Measurements from ENCODE around the gene ADAMTS18.

The ADAMTS18 gene

GRCh38 chr16:77430787-77431585 is 3.8 kb downstream of the ADAMTS18 start:
- no peaks in the 10 kb centered on the region for H3K36me3 ChIP-seq (ENCODE audit: insufficient read depth, low read length)
- no peaks in the 10 kb centered on the region for H4K20me1 ChIP-seq (ENCODE audit: insufficient read depth, low read length)
- H3K27ac ChIP-seq (ENCODE audit: low read length), result no peak overlapping the region
- H3K4me3 ChIP-seq (ENCODE audit: low read depth in 1 of 2, low read length in 2 of 2), result no peak overlapping the region
- no peak overlapping the region for H3K4me2 ChIP-seq (ENCODE audit: insufficient read depth, low read length)
- no peak overlapping the region for H2AFZ ChIP-seq (ENCODE audit: low read depth, low read length)
- no peak for TF ChIP-seq EZH2 (IDR thresholded peaks at IDR 0.05; ENCODE audit: borderline replicate concordance, low read depth, low read length, severe bottlenecking)
- TF ChIP-seq CTCF (IDR thresholded peaks at IDR 0.05; ENCODE audit: borderline replicate concordance, extremely low read depth, low read length, poor library complexity, severe bottlenecking), result no peak
- ATAC-seq (ENCODE audit: insufficient read depth, low read depth) (no peak), DNase-seq (no peak)
- no peaks in the 10 kb centered on the region for H3K79me2 ChIP-seq (ENCODE audit: insufficient read depth, low read length)
- no peaks in the 10 kb centered on the region for H3K4me1 ChIP-seq (ENCODE audit: insufficient read depth, low read length)
- H3K27me3 ChIP-seq (ENCODE audit: insufficient read depth, low read length, poor library complexity), result peaks cover 15% of the 10 kb centered on the region
- no peaks in the 10 kb centered on the region for H3K9me3 ChIP-seq (ENCODE audit: insufficient read depth, low read length, severe bottlenecking)
- no peak overlapping the region for H3K9ac ChIP-seq (ENCODE audit: low read depth, low read length)

- no peaks in the 10 kb centered on the region for H3K79me2 ChIP-seq (ENCODE audit: insufficient read depth, low read length)
- DNase-seq, result no peak
- H3K9me3 ChIP-seq (ENCODE audit: insufficient read depth, low read length, severe bottlenecking), result no peaks in the 10 kb centered on the region
- H3K27ac ChIP-seq (ENCODE audit: low read length), result no peak overlapping the region
- ATAC-seq (ENCODE audit: insufficient read depth, low read depth), result no peak
- peaks cover 15% of the 10 kb centered on the region for H3K27me3 ChIP-seq (ENCODE audit: insufficient read depth, low read length, poor library complexity)
- no peaks in the 10 kb centered on the region for H3K36me3 ChIP-seq (ENCODE audit: insufficient read depth, low read length)
- no peak overlapping the region for H3K9ac ChIP-seq (ENCODE audit: low read depth, low read length)
- H2AFZ ChIP-seq (ENCODE audit: low read depth, low read length), result no peak overlapping the region
- no peaks in the 10 kb centered on the region for H4K20me1 ChIP-seq (ENCODE audit: insufficient read depth, low read length)
- H3K4me1 ChIP-seq (ENCODE audit: insufficient read depth, low read length), result no peaks in the 10 kb centered on the region
- no peak overlapping the region for H3K4me3 ChIP-seq (ENCODE audit: low read depth in 1 of 2, low read length in 2 of 2)
- H3K4me2 ChIP-seq (ENCODE audit: insufficient read depth, low read length), result no peak overlapping the region
- no peak for TF ChIP-seq EZH2 (IDR thresholded peaks at IDR 0.05; ENCODE audit: borderline replicate concordance, low read depth, low read length, severe bottlenecking)
- no peak for TF ChIP-seq CTCF (IDR thresholded peaks at IDR 0.05; ENCODE audit: borderline replicate concordance, extremely low read depth, low read length, poor library complexity, severe bottlenecking)
These were observed 4.5 kb downstream of the ADAMTS18 start for GRCh38 chr16:77430360-77430759.

GRCh38 chr16:77424871-77425604 is 9.8 kb downstream of the ADAMTS18 start:
- DNase-seq (no peak), ATAC-seq (ENCODE audit: insufficient read depth, low read depth) (no peak)
- no peak overlapping the region for H3K4me3 ChIP-seq (ENCODE audit: low read depth in 1 of 2, low read length in 2 of 2)
- no peak for TF ChIP-seq EZH2 (IDR thresholded peaks at IDR 0.05; ENCODE audit: borderline replicate concordance, low read depth, low read length, severe bottlenecking)
- no peak for TF ChIP-seq CTCF (IDR thresholded peaks at IDR 0.05; ENCODE audit: borderline replicate concordance, extremely low read depth, low read length, poor library complexity, severe bottlenecking)
- no peaks in the 10 kb centered on the region for H4K20me1 ChIP-seq (ENCODE audit: insufficient read depth, low read length)
- H3K9ac ChIP-seq (ENCODE audit: low read depth, low read length), result no peak overlapping the region
- peaks cover 9% of the 10 kb centered on the region for H3K27me3 ChIP-seq (ENCODE audit: insufficient read depth, low read length, poor library complexity)
- H3K79me2 ChIP-seq (ENCODE audit: insufficient read depth, low read length), result no peaks in the 10 kb centered on the region
- no peak overlapping the region for H2AFZ ChIP-seq (ENCODE audit: low read depth, low read length)
- no peak overlapping the region for H3K27ac ChIP-seq (ENCODE audit: low read length)
- no peaks in the 10 kb centered on the region for H3K9me3 ChIP-seq (ENCODE audit: insufficient read depth, low read length, severe bottlenecking)
- no peaks in the 10 kb centered on the region for H3K36me3 ChIP-seq (ENCODE audit: insufficient read depth, low read length)
- no peak overlapping the region for H3K4me2 ChIP-seq (ENCODE audit: insufficient read depth, low read length)
- no peaks in the 10 kb centered on the region for H3K4me1 ChIP-seq (ENCODE audit: insufficient read depth, low read length)

All from DND-41 (cell line).